Stimulated activated CD4-positive, alpha-beta T cell treated with anti-CD3 and anti-CD28 coated beads, Interleukin-1b, Interleukin-23, amount 100 ng/mL, for 48 hours (primary cell): ENCODE data around the gene CAST.
"Not testable (repeated sequence)": the region's sequence is repeated elsewhere in the genome, so short reads cannot be mapped to it uniquely, and the experiment has no call there.

Experiments used
- DNase-seq: peaks from one replicate; pipeline ENCODE4 v3.0.0-alpha.2; 2020

CAST gene, protein sequence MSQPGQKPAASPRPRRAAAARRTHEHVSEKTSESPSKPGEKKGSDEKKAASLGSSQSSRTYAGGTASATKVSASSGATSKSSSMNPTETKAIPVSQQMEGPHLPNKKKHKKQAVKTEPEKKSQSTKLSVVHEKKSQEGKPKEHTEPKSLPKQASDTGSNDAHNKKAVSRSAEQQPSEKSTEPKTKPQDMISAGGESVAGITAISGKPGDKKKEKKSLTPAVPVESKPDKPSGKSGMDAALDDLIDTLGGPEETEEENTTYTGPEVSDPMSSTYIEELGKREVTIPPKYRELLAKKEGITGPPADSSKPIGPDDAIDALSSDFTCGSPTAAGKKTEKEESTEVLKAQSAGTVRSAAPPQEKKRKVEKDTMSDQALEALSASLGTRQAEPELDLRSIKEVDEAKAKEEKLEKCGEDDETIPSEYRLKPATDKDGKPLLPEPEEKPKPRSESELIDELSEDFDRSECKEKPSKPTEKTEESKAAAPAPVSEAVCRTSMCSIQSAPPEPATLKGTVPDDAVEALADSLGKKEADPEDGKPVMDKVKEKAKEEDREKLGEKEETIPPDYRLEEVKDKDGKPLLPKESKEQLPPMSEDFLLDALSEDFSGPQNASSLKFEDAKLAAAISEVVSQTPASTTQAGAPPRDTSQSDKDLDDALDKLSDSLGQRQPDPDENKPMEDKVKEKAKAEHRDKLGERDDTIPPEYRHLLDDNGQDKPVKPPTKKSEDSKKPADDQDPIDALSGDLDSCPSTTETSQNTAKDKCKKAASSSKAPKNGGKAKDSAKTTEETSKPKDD

DNA sequence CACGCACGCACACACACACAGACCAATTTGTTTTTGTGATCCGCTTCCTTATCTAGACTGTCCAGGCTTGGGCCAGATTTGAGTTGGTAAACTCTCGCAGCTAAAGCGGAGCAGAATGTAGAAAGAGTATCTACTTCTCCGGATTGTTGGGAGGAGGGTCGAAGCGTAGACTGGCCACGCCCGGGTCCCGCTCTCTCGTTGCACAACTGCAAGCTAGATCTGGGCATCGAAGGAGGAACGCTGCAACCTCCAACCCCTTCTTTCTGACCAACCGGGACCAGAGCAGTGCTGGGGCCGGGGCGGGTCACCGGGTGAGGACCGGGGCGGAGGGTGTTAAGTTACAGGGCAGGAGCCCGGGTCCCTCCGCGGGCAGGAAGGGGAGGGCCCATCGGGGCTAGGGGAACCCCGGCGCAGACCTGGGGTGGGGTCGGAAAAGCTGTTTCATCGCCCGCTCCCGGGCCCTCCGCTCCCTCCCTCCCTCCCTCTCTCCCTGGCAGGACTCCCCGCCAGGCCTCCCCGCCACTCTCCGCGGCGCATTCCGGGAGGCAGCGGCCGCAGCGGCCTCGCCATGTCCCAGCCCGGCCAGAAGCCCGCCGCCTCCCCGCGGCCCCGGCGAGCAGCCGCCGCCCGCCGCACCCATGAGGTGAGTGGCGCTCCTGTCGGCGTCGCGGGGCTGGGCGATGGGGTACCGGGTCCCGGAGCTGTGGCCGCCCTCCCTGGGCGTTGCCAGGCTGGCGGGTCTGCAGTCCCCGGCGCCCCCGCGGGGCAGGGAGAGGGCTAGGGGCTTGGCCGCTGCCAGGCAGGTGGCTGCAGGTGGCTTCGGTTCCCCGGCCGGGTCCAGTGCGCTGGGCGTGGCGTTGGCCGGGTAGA is at the start of gene CAST:
CAST (plus strand) TSS at position 522 of the 870 bp plus-strand sequence; CDS start at position 569, 47 bp downstream.
- peak; percentile 80 for DNase-seq

DNA sequence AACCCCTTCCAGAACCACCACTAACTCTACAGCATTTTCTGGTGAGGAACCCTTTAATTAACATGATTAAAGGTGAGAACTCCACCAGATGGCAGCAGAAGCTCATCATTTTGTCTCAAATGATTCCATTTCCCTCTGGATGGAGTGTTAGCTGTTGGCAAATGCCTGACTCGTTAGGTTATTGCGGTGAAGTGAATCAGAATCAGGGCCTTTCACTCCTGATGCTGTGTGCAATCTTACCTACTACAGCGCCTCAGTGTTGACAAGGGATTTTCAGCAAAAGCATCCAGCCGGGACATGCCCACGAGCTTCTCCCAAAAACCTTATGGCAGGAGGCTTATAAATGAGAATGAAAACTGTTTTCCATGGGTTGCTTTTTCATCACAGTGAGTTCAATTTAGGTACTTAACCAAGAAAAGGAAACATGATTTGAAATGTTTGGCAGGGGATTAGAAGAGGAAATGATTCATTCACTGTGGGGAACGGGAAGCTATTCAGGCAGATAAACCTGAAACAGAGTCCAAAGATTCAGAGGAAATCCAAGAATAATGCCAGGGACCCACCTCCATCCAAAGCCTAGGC is 48.0 kb upstream of the CAST start:
- peak; percentile 37 for DNase-seq

DNA sequence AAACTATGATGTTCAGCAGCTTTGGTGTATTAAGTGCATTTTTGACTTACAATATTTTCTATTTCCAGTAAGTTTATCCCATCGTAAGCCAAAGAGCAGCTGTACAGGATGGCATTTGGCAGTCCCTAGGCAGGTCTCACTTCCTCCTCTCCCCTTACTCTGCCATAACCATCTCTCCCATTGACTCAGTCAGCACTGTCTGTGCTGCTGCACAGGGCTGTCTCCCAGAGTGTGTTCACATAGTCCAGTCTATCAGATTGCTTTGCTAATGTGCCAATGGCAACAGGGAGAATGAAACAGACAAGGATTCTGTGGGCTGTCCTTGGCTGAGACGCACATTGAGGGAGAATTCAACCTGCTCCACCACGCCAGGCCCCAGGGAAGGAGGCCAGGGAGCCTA is 47.0 kb upstream of the CAST start:
- no peak for DNase-seq

DNA sequence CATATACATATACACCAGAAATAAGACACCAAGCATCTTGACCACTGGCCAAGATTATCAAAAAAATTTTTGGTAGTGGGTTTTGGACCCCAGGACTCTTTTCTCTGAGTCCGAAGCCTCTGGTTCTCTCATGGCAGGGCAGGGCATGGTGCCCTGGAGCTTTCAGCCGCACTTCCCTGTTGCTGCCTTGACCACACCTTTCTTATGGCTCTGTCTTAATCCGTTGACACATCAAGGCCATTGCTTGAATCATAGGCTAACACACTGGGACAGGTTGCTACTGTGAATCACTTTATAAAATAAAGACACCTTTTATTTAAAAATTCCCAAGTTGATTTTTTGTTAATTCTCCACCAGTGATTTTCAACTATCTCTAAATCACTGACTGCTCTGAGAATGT is 45.4 kb upstream of the CAST start:
- no peak for DNase-seq

DNA sequence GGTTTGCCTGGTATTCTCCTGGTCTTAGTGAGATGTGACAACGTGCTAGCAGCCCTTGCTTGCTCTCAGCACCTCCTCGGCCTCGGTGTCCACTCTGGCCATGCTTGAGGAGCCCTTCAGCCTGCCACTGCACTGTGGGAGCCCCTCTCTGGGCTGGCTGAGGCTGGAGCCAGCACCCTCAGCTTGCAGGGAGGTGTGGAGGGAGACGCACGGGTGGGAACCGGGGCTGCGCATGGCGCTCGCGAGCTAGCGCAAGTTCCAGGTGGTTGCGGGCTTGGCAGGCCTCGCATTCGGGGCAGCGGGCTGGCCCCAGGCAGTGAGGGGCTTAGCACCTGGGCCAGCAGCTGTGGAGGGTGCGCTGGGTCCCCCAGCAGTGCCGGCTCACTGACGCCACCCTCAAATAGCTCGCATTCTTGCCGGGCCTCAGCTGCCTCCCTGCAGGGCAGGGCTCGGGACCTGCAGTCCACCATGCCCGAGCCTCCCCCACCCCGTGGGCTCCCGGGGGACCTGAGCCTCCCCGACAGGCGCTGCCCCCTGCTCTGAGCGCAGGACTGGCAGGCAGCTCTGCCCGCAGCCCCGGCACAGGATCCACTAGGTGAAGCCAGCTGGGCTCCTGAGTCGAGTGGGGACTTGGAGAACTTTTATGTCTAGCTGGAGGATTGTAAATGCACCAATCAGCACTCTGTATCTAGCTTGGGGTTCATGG is 43.7 kb upstream of the CAST start:
- DNase-seq: not testable (repeated sequence)

DNA sequence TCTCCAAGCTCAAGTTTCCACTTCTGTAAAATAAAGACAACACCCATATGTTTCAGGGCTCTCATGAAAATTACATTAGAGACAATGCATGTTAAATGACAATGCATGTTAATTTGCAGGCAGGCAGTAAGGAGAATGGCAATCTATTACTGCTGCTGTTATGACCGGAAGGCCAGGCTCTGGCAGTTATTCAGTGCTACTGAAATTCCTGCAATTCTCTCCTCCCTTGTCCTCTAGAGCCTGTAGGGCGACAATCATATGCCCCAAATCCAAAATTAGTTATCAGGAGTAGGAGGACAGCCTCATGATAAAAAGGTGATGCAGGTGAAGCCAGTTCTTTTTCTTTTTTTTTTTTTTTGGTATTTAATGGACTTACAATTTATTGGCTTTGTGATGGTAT is 42.2 kb upstream of the CAST start:
- no peak for DNase-seq

DNA sequence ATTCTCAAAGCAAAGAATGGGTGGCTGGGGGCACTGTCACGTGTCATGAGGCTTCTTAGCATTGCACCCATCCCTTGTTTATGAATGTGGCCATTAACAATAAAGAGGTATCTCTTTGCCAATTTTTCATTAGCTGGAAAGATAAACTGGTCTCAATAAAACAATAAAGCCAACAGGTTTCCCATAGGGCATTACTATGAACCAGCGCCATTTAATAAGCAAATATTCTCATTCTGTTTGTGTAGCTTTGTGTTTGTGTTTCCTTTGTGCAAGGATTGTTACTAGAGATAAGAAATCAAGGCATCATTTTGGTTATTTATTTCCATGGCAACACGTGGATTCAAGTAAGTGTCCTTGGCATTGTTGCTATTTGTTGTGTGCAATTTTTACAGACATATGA is 37.6 kb upstream of the CAST start:
- no peak for DNase-seq

DNA sequence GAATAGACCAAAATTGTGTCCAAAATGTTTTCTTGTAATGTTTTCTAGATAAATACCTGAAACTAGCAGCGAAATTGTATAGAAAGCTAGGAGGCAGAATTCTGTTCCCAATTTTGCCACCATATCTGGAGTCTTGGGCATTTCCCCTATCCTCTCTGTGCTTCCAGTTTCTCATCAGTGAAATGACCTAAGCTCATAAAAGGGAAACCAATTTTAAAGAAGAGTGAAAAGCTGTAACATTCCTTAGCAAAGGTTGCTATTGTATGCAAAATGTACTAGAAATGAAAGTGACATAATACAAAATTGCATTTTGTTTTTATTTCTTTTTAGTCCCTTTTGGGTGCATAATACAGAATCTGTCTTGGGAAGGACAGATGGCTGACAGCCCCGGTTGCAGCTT is 36.8 kb upstream of the CAST start:
- no peak for DNase-seq

DNA sequence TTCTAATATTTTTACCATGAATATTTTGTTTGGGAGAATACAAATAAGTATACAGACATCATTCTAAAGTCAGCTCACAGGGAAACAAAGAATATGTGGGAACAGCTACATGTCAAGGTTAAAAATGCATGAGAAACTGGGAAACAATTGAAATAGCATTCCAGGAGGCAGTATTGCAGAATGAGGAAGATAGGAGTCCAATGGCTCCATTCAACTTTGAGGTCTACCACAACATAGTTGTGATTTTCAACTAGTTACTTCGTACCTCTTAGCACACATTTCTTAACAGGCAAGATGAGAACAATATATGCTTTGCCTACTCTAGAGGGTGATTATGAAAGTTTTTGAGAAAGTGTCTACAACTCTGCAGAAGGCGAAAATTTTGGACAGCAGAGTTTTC is 35.2 kb upstream of the CAST start:
- no peak for DNase-seq

DNA sequence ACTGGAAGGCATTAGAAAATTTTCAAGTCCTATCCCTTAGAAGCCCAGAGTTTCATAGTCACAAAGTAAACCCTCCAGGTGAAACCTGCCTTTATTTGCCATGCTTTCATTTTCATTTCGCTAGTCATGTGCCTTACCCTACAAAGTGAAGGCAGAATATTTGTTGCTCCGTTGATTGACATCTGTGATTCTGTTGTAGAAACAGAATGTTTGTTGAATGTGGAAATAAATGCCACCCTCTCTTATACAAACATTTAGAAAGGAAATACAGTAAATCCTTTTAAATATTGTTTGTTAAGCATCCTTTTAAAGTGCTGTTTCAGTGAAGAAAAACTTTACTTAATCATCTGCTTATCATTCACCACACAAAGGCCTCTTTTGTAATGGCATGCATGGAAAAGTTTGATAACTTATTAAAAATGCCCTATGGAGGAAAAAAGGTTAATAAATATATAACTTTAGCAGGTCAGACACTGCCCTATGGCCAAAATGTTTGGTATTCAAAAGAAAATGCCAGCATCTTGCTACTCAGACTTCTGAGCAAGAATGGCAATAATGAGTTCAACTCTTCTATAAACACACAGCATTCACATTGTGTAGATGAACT is 34.3 kb upstream of the CAST start:
- no peak for DNase-seq

DNA sequence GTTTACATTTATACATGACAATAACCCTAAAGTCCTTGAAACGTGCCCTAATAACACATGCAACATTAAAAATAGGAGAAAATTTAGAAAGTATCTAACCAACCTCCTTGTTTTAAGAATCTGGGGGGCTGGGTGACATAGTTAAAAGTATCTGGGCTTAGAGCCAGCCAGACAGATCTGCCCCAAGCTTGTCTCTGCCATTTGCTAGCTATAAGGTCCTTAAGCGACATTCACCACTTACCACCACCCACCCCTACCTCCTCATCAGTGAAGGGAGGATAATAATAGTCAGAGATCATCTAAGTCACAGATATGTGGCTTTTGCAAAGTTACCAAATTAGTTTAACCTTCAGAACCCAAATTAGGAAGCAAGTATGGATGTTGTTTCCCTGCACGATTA is 33.8 kb upstream of the CAST start:
- no peak for DNase-seq

DNA sequence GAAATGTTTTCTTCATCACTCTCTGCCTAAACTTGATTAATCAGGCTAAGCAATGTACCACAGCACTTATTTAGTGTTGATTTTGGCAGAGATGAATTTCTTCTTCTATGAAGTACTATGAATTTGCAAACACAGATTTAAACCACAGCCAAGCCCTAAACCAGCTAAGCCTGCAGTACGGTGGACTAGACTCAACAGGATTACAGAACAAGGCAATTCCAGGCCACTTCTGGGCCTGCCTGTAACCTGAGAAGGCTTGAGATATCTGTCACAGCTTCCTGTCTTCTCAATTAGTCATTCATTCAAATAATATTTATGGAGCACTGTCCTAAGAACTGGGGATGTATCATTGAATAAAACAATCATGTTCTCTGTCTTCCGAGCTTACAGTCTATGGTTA is 32.4 kb upstream of the CAST start:
- DNase-seq: no peak

DNA sequence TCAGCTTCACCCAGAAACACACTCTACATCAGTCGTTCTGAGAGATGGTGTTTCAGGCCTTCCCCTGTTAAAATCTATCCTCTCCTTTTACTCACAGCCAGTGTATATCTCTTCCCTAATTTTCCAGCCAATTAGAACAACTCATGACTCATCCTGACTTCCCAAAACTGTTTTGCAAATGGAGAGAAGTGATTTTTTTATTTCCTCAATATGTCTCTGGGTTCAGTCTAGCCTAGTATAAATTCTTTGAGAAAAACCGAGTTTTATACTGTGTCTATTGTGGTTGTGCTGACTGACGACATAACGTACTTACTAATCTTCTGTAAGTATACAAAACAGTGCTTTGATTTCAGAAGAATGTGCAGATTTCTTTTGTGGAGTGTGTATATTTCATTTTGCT is 28.4 kb upstream of the CAST start:
- DNase-seq: no peak

DNA sequence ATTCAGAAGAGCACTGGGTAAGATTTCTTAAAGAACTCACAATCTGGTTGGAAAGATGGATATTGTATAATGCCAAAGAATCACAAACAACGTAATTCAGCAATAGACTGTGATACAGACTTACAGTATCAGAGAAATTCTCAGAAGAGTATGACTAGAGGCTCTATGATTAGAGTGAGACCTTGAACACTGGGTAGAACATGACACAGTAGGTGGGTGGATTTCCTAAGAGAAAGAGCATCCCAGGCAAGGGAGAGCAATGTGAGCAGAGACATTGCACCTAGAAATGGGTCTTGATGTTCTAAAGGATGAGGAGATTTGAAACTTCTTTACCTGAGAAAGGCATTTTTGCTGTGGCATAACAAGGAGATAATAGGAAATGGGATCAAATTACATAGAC is 27.3 kb upstream of the CAST start:
- DNase-seq: no peak

DNA sequence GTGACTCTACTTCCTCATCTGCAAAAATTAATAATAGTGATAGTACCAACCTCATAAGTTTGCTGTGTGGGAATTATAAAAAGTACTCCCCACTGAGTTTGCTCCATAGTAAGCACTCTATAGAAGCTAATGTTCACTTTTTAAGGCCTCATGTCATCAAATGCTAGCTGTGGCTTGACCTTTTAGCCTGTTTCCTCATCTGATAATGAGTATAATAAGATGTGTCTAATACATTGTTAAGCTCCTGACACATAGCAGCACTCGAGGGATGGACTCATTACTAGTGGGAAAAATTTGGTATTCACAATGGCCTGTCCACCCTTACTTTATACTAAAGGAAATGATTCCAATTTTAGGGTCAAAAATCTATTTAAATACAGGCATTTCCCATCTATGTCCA is 26.1 kb upstream of the CAST start:
- DNase-seq: no peak

DNA sequence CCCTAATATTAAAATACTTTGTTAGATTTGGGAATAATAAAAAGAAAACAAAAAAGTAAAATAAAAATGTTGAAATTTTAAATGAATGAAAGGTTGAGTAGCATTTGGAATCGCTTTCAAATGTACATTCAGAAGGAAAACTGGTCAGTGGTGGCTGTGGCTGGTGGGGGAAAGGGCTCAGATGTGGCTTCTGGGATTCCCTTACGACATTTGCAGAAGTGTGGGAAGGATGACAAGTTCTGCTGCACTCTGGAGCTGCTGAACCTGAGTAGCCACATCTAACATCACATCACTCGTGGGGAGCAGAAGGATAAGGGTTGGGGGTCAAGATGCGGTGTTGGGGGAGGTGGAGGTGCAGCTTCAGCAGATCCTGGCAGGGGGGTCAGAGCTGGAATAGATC is 25.6 kb upstream of the CAST start:
- no peak for DNase-seq

DNA sequence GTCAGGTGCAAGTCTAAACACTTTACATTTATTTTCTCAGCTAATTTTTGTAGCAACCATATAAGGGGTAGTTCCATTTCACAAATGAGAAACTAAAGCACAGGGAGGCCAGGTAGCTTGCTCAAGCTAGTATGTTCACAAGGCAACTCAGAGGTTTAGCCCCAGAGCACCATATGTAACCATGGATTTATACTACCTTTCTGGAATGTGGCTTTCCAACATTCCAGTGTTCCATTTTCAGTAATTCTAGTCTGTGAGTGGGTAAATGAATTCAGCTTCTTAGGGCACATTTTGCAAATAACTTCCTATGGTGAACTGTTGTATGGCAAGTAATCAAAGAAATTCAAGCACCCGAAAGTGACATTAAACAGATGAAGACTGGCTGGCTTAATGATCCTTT is 25.0 kb upstream of the CAST start:
- DNase-seq: no peak

DNA sequence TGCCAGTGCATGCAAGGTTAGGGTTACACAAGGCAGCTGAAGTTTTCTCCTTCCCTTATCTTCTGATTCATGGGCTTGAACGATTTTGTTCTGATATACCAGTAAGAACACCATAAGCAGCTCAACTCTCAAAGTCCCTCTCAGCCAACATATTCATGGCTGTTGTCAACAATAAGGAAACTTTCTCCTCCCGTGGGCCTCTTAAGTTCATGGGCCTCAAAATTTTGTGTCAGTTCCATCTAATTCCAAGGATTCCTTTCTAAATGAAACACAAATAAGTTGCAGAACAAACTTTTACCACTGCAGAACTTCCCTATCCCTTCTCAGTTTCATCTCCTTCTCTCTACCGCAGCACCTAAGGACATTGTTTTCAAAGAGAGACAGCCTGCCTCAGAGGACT is 23.6 kb upstream of the CAST start:
- DNase-seq: no peak

DNA sequence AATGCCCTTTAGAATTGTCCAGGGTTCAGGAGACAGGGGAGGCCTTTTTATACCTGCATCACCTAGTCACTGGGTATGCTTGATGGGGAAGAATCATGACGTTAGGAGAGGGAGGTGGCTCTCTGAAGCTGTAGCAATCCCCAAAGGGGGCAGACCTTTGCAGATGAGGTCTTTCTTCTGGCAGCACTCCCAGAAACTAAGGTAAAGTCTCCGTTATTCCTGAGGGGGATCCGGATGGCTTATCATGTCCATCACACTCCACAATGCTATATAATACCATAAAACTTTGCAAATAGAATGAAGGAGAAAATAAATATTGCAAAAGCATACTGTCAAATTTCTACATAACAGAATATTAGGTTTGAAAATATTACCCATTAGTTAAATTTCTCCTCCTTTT is 21.5 kb upstream of the CAST start:
- DNase-seq: no peak

DNA sequence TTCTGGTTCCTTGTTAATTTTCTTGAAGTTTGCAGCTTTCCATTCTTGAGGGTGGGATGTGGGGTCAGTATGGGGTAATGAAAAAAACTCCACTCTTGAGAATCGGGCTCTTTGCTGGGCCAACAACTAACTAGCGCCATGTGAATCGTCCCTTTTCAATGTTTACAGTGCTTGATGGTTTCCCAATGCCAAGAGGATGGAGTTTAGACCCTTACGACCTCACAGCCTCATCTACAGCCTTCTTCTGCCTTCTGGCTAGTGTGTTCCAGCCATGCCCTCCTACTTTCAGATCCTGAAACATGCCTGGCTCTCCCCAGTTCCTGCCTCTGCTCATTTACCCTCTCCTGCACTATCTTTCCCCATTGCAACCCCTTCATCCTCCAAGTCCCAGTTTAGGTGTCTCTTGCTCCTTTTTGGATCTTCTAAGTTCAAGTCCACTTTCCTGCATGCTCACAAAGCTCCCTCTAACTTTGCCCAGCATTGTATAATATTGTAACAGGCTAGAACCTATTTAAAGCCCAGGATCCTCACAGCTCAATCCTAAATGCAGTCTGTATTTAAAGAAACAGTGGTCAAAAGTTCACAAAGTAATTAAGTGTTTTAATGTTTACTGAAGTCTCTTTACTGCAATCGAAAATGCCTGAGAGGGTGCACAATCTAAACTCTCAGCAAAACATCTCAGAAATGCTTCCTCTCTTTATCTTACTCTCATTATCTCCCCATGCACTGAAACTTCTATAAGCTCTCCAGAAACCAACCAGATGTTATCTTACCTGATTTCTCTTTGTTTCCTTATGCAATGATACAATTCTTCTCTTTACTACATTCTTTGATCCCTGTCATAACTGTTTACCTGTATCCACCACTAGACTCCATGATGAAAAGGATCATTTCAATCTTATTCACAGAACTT is 20.6 kb upstream of the CAST start:
- DNase-seq: no peak

DNA sequence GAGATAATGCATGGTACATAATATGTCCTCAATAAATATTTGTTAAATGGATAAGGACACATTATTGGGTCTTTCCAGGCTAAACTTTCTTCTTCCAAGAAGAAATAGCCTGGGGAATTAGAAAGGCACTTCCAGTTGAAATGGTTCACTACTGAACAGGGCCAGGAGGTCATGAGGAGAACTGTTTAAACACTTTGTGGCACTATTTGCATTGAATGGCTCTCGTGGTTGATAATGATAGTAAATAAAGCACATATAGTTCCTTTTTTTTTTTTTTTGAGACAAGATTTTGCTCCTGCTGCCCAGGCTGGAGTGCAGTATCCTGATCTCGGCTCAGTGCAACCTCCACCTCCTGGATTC is 19.9 kb upstream of the CAST start:
- DNase-seq: no peak
